GM19468 (cell line): Measurements from ENCODE around the gene STT3B.
"Not testable (repeated sequence)": the region's sequence is repeated elsewhere in the genome, so short reads cannot be mapped to it uniquely, and the experiment has no call there.

ENCODE experiments used
- ATAC-seq: cut with Tn5 transposase; IDR thresholded peaks from one replicate; pipeline ENCODE4 v1.9.1; 2021; ENCODE audit warnings: mild to moderate bottlenecking, moderate library complexity, moderate number of reproducible peaks; ENCODE audit not compliant: unreplicated experiment; ENCODE audit errors: extremely low read depth

The STT3B gene

GRCh38 chr3:31532587-31533168, at the start of gene STT3B:
Gene STT3B (plus strand): TSS chr3:31532925. CDS start chr3:31532999, 74 bp downstream.
- peak; percentile 7 for ATAC-seq

- no peak for ATAC-seq
Measured at GRCh38 chr3:31483776-31484175, 48.9 kb upstream of the STT3B start.

GRCh38 chr3:31485196-31485595, 47.5 kb upstream of the STT3B start:
- no peak for ATAC-seq

DNA sequence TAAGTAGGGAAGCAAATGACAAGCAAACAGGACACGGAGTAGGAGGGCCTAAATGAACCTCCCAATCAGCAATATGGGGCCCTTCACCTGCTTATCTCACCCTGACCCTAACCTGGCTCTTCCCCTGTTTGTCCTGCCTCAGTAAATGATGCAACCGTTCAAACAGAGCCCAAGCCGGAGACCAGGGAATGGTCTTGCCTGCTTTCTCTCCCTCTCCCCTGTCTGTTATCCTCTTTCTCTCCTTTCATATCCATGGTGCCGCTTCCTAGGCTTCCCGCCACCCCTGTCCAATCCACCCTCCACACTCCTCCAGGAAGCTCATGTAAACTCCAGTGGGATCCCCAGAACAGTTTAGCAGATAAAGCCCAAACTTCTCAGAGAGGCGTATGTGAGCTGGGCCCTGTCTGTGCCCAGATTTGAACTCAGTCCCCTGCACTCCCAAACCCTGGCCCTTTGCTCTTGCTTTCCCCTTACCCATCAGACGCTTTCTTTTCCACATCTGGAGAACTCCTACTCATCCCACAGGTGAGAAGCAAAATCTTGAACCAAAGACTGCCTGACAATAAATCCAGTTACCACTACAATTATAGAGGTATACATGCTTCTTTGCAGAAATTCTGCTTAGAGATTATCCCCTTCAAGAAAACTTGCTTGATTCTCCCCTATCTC, 45.7 kb upstream of the STT3B start:
- no peak for ATAC-seq

GRCh38 chr3:31488475-31489017, 44.2 kb upstream of the STT3B start:
- no peak for ATAC-seq

DNA sequence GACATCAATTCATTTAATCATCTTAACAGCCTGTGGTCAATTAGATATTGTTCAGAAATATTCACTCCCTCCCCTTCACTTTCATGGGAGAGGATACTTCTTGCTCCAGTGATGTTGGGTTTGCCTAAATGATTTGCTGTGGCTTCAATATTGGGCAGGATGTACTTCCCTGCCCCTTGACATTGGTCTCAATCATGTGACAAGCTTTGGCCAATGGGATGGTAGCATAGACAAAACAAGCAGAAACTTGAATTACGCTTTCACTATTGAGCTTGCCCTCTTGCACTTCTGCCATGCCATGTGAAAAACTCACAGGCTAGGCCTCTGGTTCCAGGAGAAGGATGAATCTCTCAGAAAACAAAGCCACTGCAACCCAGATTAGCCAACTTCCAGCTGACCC, 42.2 kb upstream of the STT3B start:
- ATAC-seq, result no peak

- ATAC-seq, result no peak
Measured at GRCh38 chr3:31491660-31492059, 41.1 kb upstream of the STT3B start.

DNA sequence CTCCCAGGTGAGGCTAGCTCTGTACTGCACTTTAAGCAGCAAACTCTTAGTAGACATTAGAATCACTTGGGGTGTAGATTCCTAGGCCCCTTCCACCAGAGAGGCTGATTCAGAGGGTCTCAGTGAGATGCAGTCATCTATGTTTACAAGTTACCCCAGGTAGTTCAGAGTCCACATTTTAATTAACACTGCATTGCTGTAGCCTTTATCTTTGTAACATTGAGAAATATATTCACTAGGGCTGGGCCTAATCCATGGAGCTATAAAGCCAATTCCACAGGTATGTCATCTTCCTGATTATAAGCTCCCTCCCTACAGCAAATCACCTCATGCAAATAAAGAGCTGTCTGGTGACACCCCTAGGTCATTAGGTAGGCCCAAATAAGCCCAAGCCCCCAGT, 39.6 kb upstream of the STT3B start:
- ATAC-seq, result no peak

DNA sequence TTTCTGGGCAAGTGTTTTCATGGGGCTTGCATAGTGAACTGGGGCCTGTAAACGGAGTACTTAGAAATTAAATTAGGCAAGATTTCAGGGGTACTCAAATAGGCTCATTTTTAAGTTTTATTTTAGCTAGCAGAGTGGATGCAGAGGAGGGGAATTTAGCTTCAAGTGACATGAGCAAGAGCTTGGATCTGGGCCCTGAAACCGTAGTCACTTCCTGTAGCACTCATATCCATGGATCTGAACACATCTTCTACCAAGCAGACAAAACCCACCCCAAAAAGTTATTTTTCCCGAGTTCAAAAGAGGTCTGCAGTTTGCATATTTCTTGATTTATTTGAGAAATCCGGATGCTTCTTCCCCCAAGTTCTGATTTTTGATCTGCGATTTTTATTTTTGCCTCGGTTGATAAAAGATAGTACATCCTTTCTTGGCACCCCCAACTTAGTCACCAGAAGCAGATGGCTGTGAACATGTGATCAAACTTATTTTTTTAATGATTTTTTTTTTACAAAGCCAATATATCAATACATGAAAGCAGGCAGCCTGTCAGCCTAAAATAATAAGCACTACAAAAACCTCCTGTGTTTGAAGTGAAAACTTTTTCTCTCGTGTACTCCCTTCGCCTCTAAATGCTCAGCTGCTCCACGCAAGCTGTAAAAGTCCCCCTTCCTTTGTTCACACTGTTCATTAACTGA, 36.6 kb upstream of the STT3B start:
- no peak for ATAC-seq

DNA sequence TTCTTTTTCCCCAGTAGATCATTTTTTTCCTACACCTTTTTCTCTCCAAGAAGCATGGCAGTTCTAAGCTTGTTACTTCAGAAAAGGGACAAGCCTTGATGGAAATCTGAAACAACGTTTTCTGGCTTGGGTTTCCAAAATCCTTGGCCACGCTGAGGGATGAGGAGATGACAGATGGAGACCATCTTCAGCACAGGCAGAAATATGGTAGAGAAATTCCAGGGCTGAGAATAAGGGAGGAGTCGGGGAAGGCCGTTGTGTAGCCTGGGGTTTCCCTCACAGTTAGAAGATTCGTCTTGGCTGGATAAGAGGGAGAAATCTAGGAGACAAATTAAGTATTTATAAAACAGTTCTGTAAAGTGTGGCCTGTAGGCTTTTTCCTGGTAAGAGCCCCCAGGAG, 33.9 kb upstream of the STT3B start:
- no peak for ATAC-seq

DNA sequence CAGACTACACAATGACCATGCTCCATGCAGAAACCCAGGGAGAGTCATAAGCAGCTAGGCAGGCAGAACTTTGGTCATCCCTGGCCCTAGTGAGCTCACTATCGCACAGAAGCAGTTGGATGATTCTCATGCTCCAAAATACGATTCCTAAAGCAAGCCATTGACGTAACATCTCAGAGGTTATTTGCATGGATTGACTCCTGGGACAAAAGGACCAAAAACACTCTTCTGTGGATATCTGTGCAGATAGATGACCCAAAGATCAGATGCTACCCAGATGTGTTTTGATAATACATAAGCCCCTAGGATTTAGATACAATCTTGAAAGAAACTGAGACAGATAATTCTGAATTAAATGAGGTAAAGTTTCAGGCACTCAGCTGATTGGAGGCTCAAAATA, 33.4 kb upstream of the STT3B start:
- no peak for ATAC-seq

DNA sequence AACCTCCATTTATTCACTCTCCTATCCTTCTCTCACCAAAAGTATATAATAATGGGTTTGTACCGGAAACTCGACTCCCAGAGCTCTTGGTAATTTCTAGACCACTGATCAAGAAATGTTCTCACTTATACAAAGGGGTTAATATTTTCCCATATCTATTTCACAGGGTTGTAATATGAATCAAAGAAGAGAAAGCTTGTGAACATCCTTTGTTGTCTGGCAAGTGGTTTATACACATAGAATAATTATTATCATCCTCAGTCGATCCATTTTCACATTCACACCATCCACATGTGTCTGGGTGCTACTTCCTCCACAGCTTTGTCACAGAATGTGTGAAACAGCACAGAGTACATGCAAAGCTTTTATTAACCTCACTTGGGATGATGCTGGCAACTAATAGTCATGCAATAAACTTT, 29.9 kb upstream of the STT3B start:
- ATAC-seq, result no peak

- ATAC-seq, result no peak
Measured at GRCh38 chr3:31503456-31503855, 29.3 kb upstream of the STT3B start.

DNA sequence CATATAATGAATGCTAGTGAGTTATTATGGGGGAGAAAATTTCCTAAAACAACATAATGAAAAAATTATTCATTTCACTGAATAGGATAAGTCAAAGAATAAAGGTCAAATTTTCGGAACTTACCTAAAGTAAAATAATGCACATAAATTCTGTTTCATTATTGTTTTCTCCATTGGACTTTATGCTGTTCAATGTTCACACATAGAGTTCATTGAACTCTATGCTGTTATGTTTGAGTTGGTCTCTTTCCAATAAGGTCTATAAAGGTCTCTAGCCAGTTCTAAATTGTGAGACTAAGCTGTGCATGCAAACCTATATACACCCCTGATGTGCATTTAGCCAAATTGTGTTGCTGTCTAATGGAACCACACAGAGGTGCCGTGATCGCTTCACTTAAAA, 28.5 kb upstream of the STT3B start:
- no peak for ATAC-seq

DNA sequence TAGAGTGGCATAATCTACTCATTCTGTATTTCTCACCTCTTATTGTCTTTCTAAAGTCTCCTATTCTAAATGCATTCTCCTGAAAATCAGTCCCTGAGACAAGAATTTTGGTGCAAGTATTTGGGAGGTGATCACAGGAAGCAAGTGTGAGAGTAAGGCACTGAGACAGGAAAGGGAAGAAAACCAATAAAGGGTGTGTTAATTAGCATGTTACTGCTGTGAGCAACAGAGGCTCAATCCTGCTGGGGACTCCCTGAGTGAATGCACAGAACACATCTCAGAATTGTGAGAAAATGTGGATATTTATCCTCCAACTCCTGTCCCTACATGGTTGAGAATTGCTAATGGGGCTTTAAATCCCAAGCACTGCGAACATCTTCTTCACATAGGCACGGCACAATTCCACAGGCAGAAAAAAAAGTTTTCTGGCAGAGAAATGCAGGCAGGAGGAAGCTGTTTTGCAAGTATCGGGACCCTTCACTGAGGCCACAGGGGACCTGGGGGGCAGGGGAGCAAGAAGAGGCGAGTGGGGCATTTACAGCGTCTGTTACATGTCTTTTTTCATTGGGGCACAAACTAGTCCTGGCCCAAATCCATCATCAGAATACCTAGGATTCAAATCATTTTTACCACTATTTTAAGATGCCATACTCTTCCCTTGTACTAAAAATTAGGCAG, 27.2 kb upstream of the STT3B start:
- no peak for ATAC-seq

GRCh38 chr3:31506515-31506914, 26.2 kb upstream of the STT3B start:
- not testable (repeated sequence) for ATAC-seq

- ATAC-seq, result no peak
Measured at GRCh38 chr3:31508452-31509146, 24.1 kb upstream of the STT3B start.

GRCh38 chr3:31509147-31509728, 23.5 kb upstream of the STT3B start:
- no peak for ATAC-seq

- ATAC-seq, result no peak
Measured at GRCh38 chr3:31514570-31514969, 18.2 kb upstream of the STT3B start.
